Gastroesophageal sphincter (tissue), 4 donors: ENCODE measurements around the gene TAGLN3. TPM values are rescaled to one million over a fixed set of nuclear protein-coding genes. Genes with fewer than 3 reads are reported as not detected.

ENCODE experiments used
- ATAC-seq: fragments of 150-250 bp; one replicate; pipeline ENCODE4 v1.9.1; 2016; ENCODE audit warnings: mild to moderate bottlenecking, moderate library complexity
- H3K27ac ChIP-seq, 4 donors: fragments of 200-600 bp; sonication (generic) in 3 of 4; 1 replicate in 3 of 4; 2 replicates in 1 of 4; pipeline ENCODE4 v1.5.1; 2016 to 2019
- H3K27me3 ChIP-seq: fragments of 200-600 bp; sonication (generic); one replicate; pipeline ENCODE4 v1.5.1; 2019
- H3K36me3 ChIP-seq, 2 donors: fragments of 200-600 bp; sonication (generic); one replicate each; pipeline ENCODE4 v1.5.1; 2019; ENCODE audit warnings: control low read depth in 1 of 2
- H3K4me1 ChIP-seq, 3 donors: fragments of 200-600 bp; sonication (generic); 1 replicate in 2 of 3; 2 replicates in 1 of 3; pipeline ENCODE4 v1.5.1; 2016 to 2019; ENCODE audit warnings: control low read depth in 2 of 3
- H3K4me3 ChIP-seq, 2 donors: fragments of 200-600 bp; sonication (generic); one replicate each; pipeline ENCODE4 v1.5.1; 2019; ENCODE audit warnings: mild to moderate bottlenecking in 1 of 2, moderate library complexity in 1 of 2
- H3K9me3 ChIP-seq, 3 donors: fragments of 200-600 bp; sonication (generic); one replicate each; pipeline ENCODE4 v1.5.1; 2017 to 2019; ENCODE audit warnings: control low read depth in 2 of 3
- EP300 ChIP-seq: sonication (generic); formaldehyde crosslinking; IDR thresholded peaks from one replicate; pipeline ENCODE4 v1.6.1; 2017; ENCODE audit warnings: antibody characterized with exemption, mild to moderate bottlenecking
- POLR2A ChIP-seq, 2 donors: fragments of 450-650 bp; IDR thresholded peaks; one replicate each; pipeline ENCODE4 v1.6.1; 2017; ENCODE audit warnings: antibody characterized with exemption in 2 of 2, mild to moderate bottlenecking in 2 of 2, moderate library complexity in 1 of 2
- POLR2AphosphoS5 ChIP-seq: sonication (generic); formaldehyde crosslinking; IDR thresholded peaks from one replicate; pipeline ENCODE4 v1.6.1; 2017; ENCODE audit warnings: antibody characterized with exemption
- WGBS, 2 donors: methylation state at CpG; one replicate each; pipeline ENCODE4 v1.1.5; 2018; ENCODE audit warnings: low coverage in 1 of 2; 5-methylcytosine and 5-hydroxymethylcytosine counted together
- total RNA-seq, 4 donors: library from RNA; depleted of rRNA; stranded (reverse); fragments of >200 nt; gene quantifications; one replicate each; pipeline ENCODE4 v1.1.0, GENCODE V29; 2016
- TF ChIP-seq, protein P1 (sequence below), 4 experiments: fragments of 200-600 bp in 2 of 4; fragments of 450-650 bp in 2 of 4; sonication (generic) in 1 of 4; IDR thresholded peaks; one replicate each; pipeline ENCODE4 v1.5.1; 2017 to 2019; ENCODE audit warnings: antibody characterized with exemption in 4 of 4, mild to moderate bottlenecking in 2 of 4, moderate library complexity in 2 of 4

The TAGLN3 gene
- total RNA-seq, 4 donors from 2014 or later = 1.1 to 2.7 (median 1.5) TPM; not detected in 1

DNA sequence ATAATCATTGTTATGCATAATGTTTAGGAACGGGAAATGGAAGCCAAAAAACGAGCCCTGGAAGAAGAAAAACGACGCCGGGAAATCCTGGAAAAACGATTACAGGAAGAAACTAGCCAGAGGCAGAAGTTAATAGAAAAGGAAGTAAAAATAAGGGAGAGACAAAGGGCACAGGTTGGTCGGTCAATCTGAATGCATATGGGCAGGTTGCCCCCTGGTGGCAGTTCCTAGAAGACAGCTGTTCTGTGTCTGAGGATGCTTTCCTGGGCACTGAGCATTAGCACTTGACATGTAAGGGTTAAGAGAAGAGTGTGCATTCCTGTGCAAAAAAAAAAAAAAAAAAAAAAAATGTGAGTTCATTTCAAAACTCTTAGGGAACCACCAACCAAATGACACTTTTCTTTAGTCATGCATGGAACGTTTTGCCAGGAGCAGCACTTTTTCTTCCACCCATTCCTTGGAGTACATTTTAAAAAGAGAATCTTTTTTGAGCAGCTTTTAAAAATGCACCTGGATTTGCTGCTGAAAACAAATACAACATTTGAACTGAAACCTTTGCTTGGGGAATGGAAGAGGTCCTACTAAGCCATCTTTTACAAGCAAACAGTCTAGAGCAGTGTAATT is 31.0 kb upstream of the TAGLN3 start:
- peaks cover 5 to 31% (median 14%) of the 10 kb centered on the region in 3 donors for H3K4me1 ChIP-seq
- H3K27me3 ChIP-seq = no peaks in the 10 kb centered on the region
- peak; percentile 88 for ATAC-seq
- H3K36me3 ChIP-seq = peaks cover 0 to 49% of the 10 kb centered on the region in 2 donors
- TF ChIP-seq, protein P1, sequence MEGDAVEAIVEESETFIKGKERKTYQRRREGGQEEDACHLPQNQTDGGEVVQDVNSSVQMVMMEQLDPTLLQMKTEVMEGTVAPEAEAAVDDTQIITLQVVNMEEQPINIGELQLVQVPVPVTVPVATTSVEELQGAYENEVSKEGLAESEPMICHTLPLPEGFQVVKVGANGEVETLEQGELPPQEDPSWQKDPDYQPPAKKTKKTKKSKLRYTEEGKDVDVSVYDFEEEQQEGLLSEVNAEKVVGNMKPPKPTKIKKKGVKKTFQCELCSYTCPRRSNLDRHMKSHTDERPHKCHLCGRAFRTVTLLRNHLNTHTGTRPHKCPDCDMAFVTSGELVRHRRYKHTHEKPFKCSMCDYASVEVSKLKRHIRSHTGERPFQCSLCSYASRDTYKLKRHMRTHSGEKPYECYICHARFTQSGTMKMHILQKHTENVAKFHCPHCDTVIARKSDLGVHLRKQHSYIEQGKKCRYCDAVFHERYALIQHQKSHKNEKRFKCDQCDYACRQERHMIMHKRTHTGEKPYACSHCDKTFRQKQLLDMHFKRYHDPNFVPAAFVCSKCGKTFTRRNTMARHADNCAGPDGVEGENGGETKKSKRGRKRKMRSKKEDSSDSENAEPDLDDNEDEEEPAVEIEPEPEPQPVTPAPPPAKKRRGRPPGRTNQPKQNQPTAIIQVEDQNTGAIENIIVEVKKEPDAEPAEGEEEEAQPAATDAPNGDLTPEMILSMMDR (IDR thresholded peaks at IDR 0.05) = peak; percentile 89 to 95 (median 92)
- TF ChIP-seq POLR2AphosphoS5 (peak; percentile 39), POLR2A (IDR thresholded peaks at IDR 0.05) (no peak), EP300 (no peak)
- H3K27ac ChIP-seq = peak overlapping the region; percentile 23 to 57 (median 48)
- WGBS, 2 donors = 2 to 3% methylated on average over 8 of the region's 8 CpGs
- H3K4me3 ChIP-seq = no peak overlapping the region
- H3K9me3 ChIP-seq = no peaks in the 10 kb centered on the region

DNA sequence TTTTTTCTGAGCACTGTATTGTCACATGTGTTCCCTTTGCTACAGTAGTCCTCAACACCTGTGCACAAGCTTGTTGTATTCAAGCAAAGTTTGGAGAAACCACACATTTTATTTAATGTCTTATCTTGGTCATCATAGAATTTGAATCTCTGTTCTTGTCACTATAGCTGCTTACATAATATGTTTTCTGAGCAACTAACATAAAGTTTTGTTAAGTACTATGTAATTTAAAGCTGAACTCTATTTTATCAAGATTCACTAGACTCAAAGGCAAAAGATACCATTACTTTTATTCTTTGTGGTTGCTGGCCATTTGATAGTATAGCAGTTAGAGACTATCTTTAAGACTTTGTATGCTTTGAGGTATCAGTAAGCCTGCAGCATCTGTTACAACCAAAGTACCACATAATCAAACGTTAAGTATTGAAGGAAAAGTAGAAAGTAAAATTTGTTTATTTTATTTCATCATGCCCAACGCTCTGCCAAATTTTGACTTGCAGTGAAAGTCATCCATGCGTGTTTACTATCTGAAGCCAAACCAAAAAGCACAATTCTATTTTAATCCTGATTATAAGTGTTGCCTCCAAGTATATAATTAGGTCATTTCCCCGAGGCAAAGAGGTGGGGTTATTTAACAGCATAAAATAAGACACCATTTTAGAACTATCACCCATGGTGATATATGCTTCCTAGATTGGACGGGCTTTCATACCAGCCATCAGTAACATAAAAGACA is 30.2 kb upstream of the TAGLN3 start:
- peaks cover 5 to 31% (median 14%) of the 10 kb centered on the region in 3 donors for H3K4me1 ChIP-seq
- H3K27me3 ChIP-seq = no peaks in the 10 kb centered on the region
- TF ChIP-seq POLR2AphosphoS5 (peak; percentile 65), POLR2A (IDR thresholded peaks at IDR 0.05) (no peak), EP300 (no peak)
- TF ChIP-seq, protein P1 (IDR thresholded peaks at IDR 0.05) = no peak
- peak; percentile 26 for ATAC-seq
- peak overlapping the region in 3 of 4 donors; percentile 7 to 53 (median 41) for H3K27ac ChIP-seq
- H3K36me3 ChIP-seq = peaks cover 0 to 49% of the 10 kb centered on the region in 2 donors
- WGBS, 2 donors = 22 to 24% methylated on average over 4 to 5 of the region's 5 CpGs
- H3K9me3 ChIP-seq = no peaks in the 10 kb centered on the region
- no peak overlapping the region for H3K4me3 ChIP-seq

DNA sequence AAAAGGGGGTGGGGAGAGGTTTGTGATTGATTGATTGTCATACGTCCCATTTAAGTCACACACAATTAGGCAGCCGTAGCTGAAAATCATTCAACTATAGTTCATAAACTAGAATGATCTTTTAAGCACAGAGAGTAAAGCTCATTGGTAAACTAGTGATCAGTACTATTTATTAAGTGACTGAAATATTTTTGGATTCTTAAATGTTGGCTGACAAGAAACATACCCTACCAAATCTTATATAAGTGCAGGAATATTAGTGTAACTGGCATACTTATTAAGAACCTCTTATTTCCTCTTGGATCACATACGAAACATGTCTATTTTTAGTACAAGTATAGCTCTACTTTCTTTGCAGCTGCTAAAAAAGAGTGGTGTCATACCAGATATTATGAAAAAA is 28.3 kb upstream of the TAGLN3 start:
- Histone ChIP-seq H3K4me1 (peaks cover 5 to 31% (median 14%) of the 10 kb centered on the region in 3 donors), H3K4me3 (no peak overlapping the region), H3K9me3 (no peaks in the 10 kb centered on the region), H3K27me3 (no peaks in the 10 kb centered on the region), H3K36me3 (peaks cover 0 to 49% of the 10 kb centered on the region in 2 donors), H3K27ac (peak overlapping the region in 1 of 4 donors; percentile 1)
- WGBS, 2 donors = 56 to 72% methylated on average over 3 of the region's 3 CpGs
- TF ChIP-seq POLR2AphosphoS5 (no peak), POLR2A (IDR thresholded peaks at IDR 0.05) (no peak), EP300 (no peak)
- TF ChIP-seq, protein P1 (IDR thresholded peaks at IDR 0.05) = no peak
- no peak for ATAC-seq

DNA sequence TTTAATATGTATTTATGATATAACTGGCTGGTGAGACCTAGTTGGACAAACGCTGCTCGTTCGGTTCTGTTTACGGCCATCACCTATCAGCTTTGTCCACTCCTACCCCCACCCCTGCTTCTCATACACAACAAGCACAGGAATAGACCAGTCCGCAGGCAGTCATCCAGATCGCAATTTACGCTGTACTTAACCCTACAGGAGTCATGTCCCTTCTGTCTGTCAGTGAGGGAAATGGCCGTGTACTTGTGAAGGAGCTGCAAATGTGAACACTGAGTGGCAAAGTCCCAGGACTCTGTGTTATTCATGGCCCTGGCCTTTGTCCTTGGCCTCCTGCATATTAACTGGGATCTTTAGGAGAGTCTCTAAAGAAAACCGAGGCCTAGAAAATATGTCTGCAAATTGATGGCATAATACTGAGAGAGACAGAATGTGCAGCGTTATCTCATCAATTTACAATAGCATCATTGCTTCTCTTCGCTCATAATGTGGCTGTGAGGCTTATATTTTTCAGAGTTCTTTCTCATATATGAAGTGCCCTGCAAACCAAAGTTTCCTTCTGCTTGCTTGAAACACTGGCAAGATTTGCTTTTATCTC is 27.1 kb upstream of the TAGLN3 start:
- H3K4me1 ChIP-seq = peaks cover 5 to 28% (median 14%) of the 10 kb centered on the region in 3 donors
- no peak overlapping the region for H3K4me3 ChIP-seq
- no peaks in the 10 kb centered on the region for H3K27me3 ChIP-seq
- no peak for ATAC-seq
- peaks cover 0 to 47% of the 10 kb centered on the region in 2 donors for H3K36me3 ChIP-seq
- H3K9me3 ChIP-seq = no peaks in the 10 kb centered on the region
- H3K27ac ChIP-seq = peak overlapping the region in 1 of 4 donors; percentile 1
- no peak for TF ChIP-seq EP300
- TF ChIP-seq POLR2AphosphoS5 = no peak
- TF ChIP-seq, protein P1 (IDR thresholded peaks at IDR 0.05) = no peak
- TF ChIP-seq POLR2A (IDR thresholded peaks at IDR 0.05) = no peak
- 76 to 86% methylated on average over 9 to 10 of the region's 11 CpGs for WGBS, 2 donors
